Motor neuron (in vitro differentiated cells): ENCODE results near the gene LRIG2. TPM values are rescaled to one million over a fixed set of nuclear protein-coding genes. Genes with fewer than 3 reads are reported as not detected.
"Not testable (repeated sequence)": the region's sequence is repeated elsewhere in the genome, so short reads cannot be mapped to it uniquely, and the experiment has no call there.

ENCODE experiments used
- ATAC-seq, 8 experiments: fragments of 200-7000 bp; cut with Tn5 transposase; replicated peaks in 6 of 8; 2 replicates each; pipeline ENCODE4 v1.8.0; 2021; ENCODE audit warnings: mild to moderate bottlenecking in 8 of 8, moderate library complexity in 8 of 8
- H3K27ac ChIP-seq, 2 donors: fragments of 250-450 bp; sonication (Bioruptor Pico); 2 replicates each; pipeline ENCODE4 v1.9.0; 2021; ENCODE audit warnings: antibody characterized with exemption in 2 of 2, mild to moderate bottlenecking in 2 of 2, moderate library complexity in 1 of 2
- H3K4me1 ChIP-seq, 2 donors: fragments of 250-450 bp; sonication (Bioruptor Pico); replicated peaks in 1 of 2; 2 replicates each; pipeline ENCODE4 v1.6.1; 2021; ENCODE audit warnings: antibody characterized with exemption in 2 of 2, mild to moderate bottlenecking in 2 of 2, moderate library complexity in 1 of 2
- H3K4me3 ChIP-seq, 5 donors: fragments of 250-450 bp; sonication (Bioruptor Pico); 2 replicates each; pipeline ENCODE4 v1.9.0; 2021; ENCODE audit warnings: antibody characterized with exemption in 5 of 5, mild to moderate bottlenecking in 5 of 5, moderate library complexity in 4 of 5
- WGBS, 10 experiments: fragments of 450-650 bp; shearing (Covaris generic); methylation state at CpG; one replicate each; pipeline ENCODE4 v1.0.0; 2022; 5-methylcytosine and 5-hydroxymethylcytosine counted together
- in situ Hi-C, 9 experiments: fragments of 400-800 bp; cut with MboI; loops; one replicate each; pipeline ENCODE4 v1.15.0; 2021; ENCODE audit warnings: low sequenced_read_pairs in 9 of 9, low pct_unique_long_range_greater_than_20kb in 2 of 9; ENCODE audit not compliant: unreplicated experiment in 9 of 9
- total RNA-seq, 8 experiments: library from RNA; unstranded; fragments of 300-600 nt; gene quantifications; 2 replicates each; pipeline versions ENCODE4 v1.2.3 to v1.2.4, GENCODE V29; 2022

The LRIG2 gene
- total RNA-seq, 8 experiments from 2014 or later, result 11.9 to 25.4 (median 20.6) TPM

GRCh38 chr1:113074237-113074636 lies 1.2 kb downstream of the LRIG2 start:
- in situ Hi-C loops, result loop anchor here in 2 of 9 experiments (25.0 kb wide), 1 partner anchor 362 kb away; the partner anchor contains the start of genes PPM1J (in 2 of the 2) and RHOC (in 2 of the 2)
- no peak for ATAC-seq
- Histone ChIP-seq H3K27ac (no peak overlapping the region), H3K4me3 (peak overlapping the region; percentile 67 to 82 (median 77)), H3K4me1 (peaks cover 21 to 22% of the 10 kb centered on the region in 2 donors)
- 0 to 83% (median 55%) methylated on average over 1 to 6 of the region's 6 CpGs; no CpG with 5 or more reads in 1 of the 10 experiments for WGBS, 10 experiments

DNA sequence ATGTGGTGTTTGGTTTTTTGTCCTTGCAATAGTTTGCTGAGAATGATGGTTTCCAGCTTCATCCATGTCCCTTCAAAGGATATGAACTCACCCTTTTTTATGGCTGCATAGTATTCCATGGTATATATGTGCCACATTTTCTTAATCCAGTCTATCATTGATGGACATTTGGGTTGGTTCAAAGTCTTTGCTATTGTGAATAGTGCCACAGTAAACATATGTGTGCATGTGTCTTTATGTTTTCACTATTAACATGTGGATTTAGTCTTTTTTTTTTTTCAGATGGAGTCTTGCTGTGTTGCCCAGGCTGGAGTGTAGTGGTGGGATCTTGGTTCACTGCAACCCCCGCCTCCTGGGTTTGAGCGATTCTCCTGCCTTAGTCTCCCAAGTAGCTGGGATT lies 5.0 kb downstream of the LRIG2 start:
- H3K4me3 ChIP-seq, H3K27ac ChIP-seq, in situ Hi-C loops, ATAC-seq: not testable (repeated sequence)
- H3K4me1 ChIP-seq, result peaks cover 11% of the 10 kb centered on the region in 2 donors
- whole genome bisulfite sequencing, 10 experiments, result 100% methylated on average over 1 to 2 of the region's 2 CpGs; no CpG with 5 or more reads in 4 of the 10 experiments

GRCh38 chr1:113086541-113086940 lies 13.5 kb downstream of the LRIG2 start:
- in situ Hi-C loops, result no loop called here
- H3K27ac ChIP-seq, result no peak overlapping the region
- peaks cover 4 to 8% of the 10 kb centered on the region in 2 donors for H3K4me1 ChIP-seq
- H3K4me3 ChIP-seq, result no peak overlapping the region
- ATAC-seq, result no peak
- 75 to 100% (median 96%) methylated on average over 1 to 2 of the region's 2 CpGs; no CpG with 5 or more reads in 3 of the 10 experiments for WGBS, 10 experiments

- Histone ChIP-seq H3K4me1 (peaks cover 4 to 8% of the 10 kb centered on the region in 2 donors), H3K4me3 (no peak overlapping the region), H3K27ac (no peak overlapping the region)
- peak in 5 of 8 experiments; percentile 61 to 80 (median 67) for ATAC-seq
- WGBS, 10 experiments, result 17 to 100% (median 73%) methylated on average over 1 of the region's 1 CpG; no CpG with 5 or more reads in 5 of the 10 experiments
- in situ Hi-C loops, result no loop called here
Observed at GRCh38 chr1:113088972-113089371, 16.0 kb downstream of the LRIG2 start.

- Histone ChIP-seq H3K4me1 (peaks cover 4 to 8% of the 10 kb centered on the region in 2 donors), H3K4me3 (no peak overlapping the region), H3K27ac (no peak overlapping the region)
- in situ Hi-C loops, result no loop called here
- ATAC-seq, result no peak
- 88 to 100% (median 100%) methylated on average over 1 of the region's 1 CpG; no CpG with 5 or more reads in 3 of the 10 experiments for WGBS, 10 experiments
Observed at GRCh38 chr1:113090051-113090450, 17.1 kb downstream of the LRIG2 start.

DNA sequence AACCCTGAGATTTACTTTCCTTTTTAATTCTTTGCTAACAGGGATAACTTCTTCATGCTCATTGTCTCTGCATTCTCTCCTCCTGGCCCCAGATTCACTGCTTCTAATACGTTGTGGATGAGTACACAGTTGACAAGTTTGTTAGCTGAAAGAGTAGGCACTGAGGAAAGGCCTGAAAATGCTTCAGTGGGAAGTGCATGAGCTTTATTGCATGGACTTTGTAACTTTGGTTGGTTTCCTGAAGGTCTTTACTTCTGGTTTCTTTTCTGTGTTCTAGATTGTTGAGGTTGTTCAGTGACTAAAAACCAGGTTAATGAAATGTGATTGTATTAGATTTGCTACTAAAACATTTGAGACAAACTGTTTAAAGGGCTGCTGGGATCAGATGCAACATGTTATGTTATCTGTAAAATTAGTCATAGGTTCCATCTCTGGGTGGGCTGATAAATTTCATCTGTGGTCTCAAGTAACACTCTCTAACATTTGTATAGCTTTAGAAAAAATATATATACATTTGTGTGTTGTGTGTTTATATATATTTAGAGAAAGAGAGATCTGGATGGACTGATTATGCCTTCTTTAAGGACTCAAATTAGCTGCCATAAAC lies 19.1 kb downstream of the LRIG2 start:
- Histone ChIP-seq H3K4me3 (no peak overlapping the region), H3K27ac (no peak overlapping the region), H3K4me1 (peaks cover 4 to 8% of the 10 kb centered on the region in 2 donors)
- ATAC-seq, result no peak
- 60 to 86% (median 67%) methylated on average over 1 of the region's 1 CpG; no CpG with 5 or more reads in 3 of the 10 experiments for WGBS, 10 experiments
- in situ Hi-C loops, result no loop called here

GRCh38 chr1:113094506-113094905 lies 21.5 kb downstream of the LRIG2 start:
- Histone ChIP-seq H3K4me3 (no peak overlapping the region), H3K4me1 (no peaks in the 10 kb centered on the region), H3K27ac (no peak overlapping the region)
- ATAC-seq, result no peak
- WGBS, 10 experiments, result 78 to 100% (median 95%) methylated on average over 1 to 4 of the region's 4 CpGs
- in situ Hi-C loops, result no loop called here

GRCh38 chr1:113095790-113096455 lies 22.9 kb downstream of the LRIG2 start:
- in situ Hi-C loops, result no loop called here
- 63 to 100% (median 94%) methylated on average over 1 to 5 of the region's 5 CpGs for WGBS, 10 experiments
- no peak for ATAC-seq

DNA sequence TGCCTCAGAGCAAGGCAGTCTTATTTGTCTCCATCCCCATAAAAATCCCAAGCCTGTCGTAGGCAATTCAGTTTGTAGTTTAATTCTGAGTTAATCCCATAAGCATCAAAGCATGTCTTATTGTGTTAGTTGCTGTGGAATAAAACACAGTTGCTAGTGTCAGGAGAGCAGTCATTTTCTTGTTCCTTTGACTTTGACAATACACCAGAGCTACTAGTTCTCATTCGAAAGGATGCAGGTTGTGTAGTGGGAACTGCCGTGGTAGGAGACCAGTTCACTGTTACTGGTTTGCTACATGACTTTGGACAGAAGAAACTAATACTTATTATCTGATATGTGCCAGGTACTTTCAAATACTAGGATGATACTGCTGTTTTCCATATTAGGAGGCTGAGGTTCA lies 23.5 kb downstream of the LRIG2 start:
- in situ Hi-C loops, result no loop called here
- Histone ChIP-seq H3K4me1 (no peaks in the 10 kb centered on the region), H3K27ac (no peak overlapping the region), H3K4me3 (no peak overlapping the region)
- WGBS, 10 experiments, result 77 to 100% (median 96%) methylated on average over 1 to 3 of the region's 3 CpGs
- ATAC-seq, result no peak

More at GRCh38 chr1:113095790-113096455, 22.9 kb downstream of the LRIG2 start:
- H3K27ac ChIP-seq, result no peak overlapping the region
- no peak overlapping the region for H3K4me3 ChIP-seq
- H3K4me1 ChIP-seq, result no peaks in the 10 kb centered on the region

GRCh38 chr1:113101588-113101987 lies 28.6 kb downstream of the LRIG2 start:
- H3K4me3 ChIP-seq, result no peak overlapping the region
- no peaks in the 10 kb centered on the region for H3K4me1 ChIP-seq
- peak in 1 of 8 experiments; percentile 53 for ATAC-seq
- H3K27ac ChIP-seq, result no peak overlapping the region
- in situ Hi-C loops, result no loop called here

DNA sequence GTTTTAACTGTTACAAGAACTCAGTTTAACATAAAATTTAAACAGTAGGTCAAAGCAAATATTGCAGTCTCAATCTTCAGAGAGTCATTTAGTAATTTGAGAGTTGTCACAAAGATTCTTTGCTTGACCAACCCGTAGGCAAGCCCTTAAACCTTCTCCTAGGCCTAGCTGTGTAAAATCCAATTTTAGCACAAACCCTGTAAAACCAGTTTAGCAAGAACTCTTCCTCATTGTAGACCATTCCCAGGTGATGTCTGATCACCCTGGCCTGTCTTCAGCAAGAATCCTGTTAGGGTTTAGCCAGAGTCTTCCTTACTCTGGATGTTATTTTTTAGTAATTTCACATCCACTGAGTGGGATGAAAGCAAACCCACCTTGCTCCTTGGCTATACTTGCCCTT lies 30.1 kb downstream of the LRIG2 start:
- Histone ChIP-seq H3K4me3 (no peak overlapping the region), H3K4me1 (no peaks in the 10 kb centered on the region), H3K27ac (no peak overlapping the region)
- no peak for ATAC-seq
- in situ Hi-C loops, result no loop called here
- WGBS, 10 experiments, result 93 to 100% (median 100%) methylated on average over 1 of the region's 1 CpG; no CpG with 5 or more reads in 1 of the 10 experiments

DNA sequence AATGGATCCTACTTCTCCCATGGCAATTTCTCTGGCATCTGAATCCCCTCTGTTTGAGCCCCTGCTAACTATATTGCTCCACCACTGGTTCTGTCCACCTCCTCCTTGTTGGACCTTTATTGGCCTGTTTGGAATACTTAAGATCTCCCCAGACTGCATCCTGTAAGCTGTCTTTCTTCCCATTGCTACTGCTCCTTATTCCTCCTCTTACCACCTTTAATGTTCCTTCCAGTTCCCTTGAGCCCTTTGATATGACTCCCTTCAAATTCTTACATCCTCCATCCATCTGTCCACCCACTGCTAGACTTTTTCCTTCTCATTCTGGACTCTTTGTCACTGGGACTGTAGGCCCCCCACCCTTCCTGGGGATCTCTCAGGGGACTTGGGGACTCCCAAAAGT lies 31.0 kb downstream of the LRIG2 start:
- no peak overlapping the region for H3K4me3 ChIP-seq
- no peak overlapping the region for H3K27ac ChIP-seq
- no peak for ATAC-seq
- in situ Hi-C loops, result no loop called here
- no peaks in the 10 kb centered on the region for H3K4me1 ChIP-seq

DNA sequence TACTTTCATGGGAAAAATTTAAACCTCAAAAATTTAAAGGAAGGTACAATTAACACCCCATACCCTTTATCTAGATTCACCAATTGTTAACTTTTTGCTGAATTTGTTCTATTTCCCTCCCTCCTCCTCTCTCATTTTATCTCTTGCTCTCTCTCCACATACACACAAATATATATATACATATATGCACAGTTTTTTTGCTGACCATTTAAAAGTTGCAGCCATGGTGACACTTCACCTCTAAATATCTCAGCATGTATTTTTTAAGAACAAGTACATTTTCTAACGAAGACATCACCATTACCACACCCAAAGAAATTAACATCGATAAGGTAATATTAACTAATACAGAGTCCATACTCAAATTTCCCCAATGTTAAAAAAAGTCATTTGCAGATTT lies 33.9 kb downstream of the LRIG2 start:
- no peak overlapping the region for H3K4me3 ChIP-seq
- WGBS, 10 experiments, result 71 to 100% (median 96%) methylated on average over 1 to 2 of the region's 2 CpGs; no CpG with 5 or more reads in 1 of the 10 experiments
- no peaks in the 10 kb centered on the region for H3K4me1 ChIP-seq
- in situ Hi-C loops, result no loop called here
- H3K27ac ChIP-seq, result no peak overlapping the region
- no peak for ATAC-seq
